Adrenal gland (tissue), 12 donors: ENCODE results near the gene C12orf57. TPM values are rescaled to one million over a fixed set of nuclear protein-coding genes. Genes with fewer than 3 reads are reported as not detected.
A peak's percentile ranks its signal among the peaks of the same experiment; 100 is the strongest.

Source experiments
- DNase-seq, 7 donors: peaks; one replicate each; pipeline ENCODE4 v3.0.0-alpha.2; 2019 to 2020
- H3K27ac ChIP-seq, 5 donors: fragments of 200-600 bp; sonication (generic) in 4 of 5; 1 replicate in 3 of 5; 2 replicates in 2 of 5; pipeline versions ENCODE4 v1.5.1 to v1.8.0; 2016 to 2020; ENCODE audit warnings: mild to moderate bottlenecking in 1 of 5
- H3K27me3 ChIP-seq: fragments of 200-600 bp; 2 replicates; pipeline ENCODE4 v1.8.0; 2021
- H3K36me3 ChIP-seq, 2 donors: fragments of 200-600 bp; replicated peaks in 1 of 2; 1 replicate in 1 of 2; 2 replicates in 1 of 2; pipeline versions ENCODE4 v1.5.1 to v1.8.0; 2018 to 2022
- H3K4me1 ChIP-seq, 2 donors: fragments of 200-600 bp; replicated peaks in 1 of 2; 1 replicate in 1 of 2; 2 replicates in 1 of 2; pipeline versions ENCODE4 v1.5.1 to v1.8.0; 2018 to 2021
- H3K4me3 ChIP-seq, 4 donors: fragments of 200-600 bp; sonication (generic) in 3 of 4; one replicate each; pipeline ENCODE4 v1.5.1; 2016 to 2018
- H3K9me3 ChIP-seq, 3 donors: fragments of 200-600 bp; sonication (generic) in 1 of 3; replicated peaks in 1 of 3; 1 replicate in 2 of 3; 2 replicates in 1 of 3; pipeline versions ENCODE4 v1.5.1 to v1.8.0; 2016 to 2021
- POLR2A ChIP-seq, 2 donors: fragments of 450-650 bp; IDR thresholded peaks; one replicate each; pipeline ENCODE4 v1.6.1; 2017; ENCODE audit warnings: antibody characterized with exemption in 2 of 2, mild to moderate bottlenecking in 2 of 2, moderate library complexity in 1 of 2
- WGBS, 4 donors: extraction: QIAGEN DNeasy Blood & Tissue Kit in 2 of 4; methylation state at CpG; one replicate each; pipeline versions ENCODE4 v1.1.5 to v1.1.7; 2013 to 2017; 5-methylcytosine and 5-hydroxymethylcytosine counted together
- intact Hi-C, 2 donors: fragments of 100-400 bp; cut with DNase I; formaldehyde crosslinking; loops; one replicate each; pipeline versions ENCODE4 v1.14.1 to v1.15.0; 2022 to 2023
- polyA plus RNA-seq, 3 donors: library from polyadenylated mRNA; stranded (reverse); fragments of 200-250 nt in 2 of 3; fragments of 350-450 nt in 1 of 3; fragmentation: Illumina TruSeq in 1 of 3; extraction: RNeasy Lipid Tissue Mini Kit (QIAGEN cat#74804) in 1 of 3; gene quantifications; one replicate each; pipeline ENCODE4 v1.2.3, GENCODE V29; 2013 to 2014
- total RNA-seq, 9 donors: library from RNA; depleted of rRNA in 4 of 9; stranded (reverse); fragments of >200 nt in 4 of 9; fragments of 120-200 nt in 1 of 9; fragmentation: NEBNext Ultra II Directional in 1 of 9; extraction: Animal tissue kit (Norgen Biotek cat#: 25700) in 1 of 9; gene quantifications; one replicate each; pipeline versions ENCODE4 v1.1.0 to v1.2.4, GENCODE V29; 2013 to 2023
- TF ChIP-seq, protein P1 (sequence below), 6 experiments: fragments of 450-650 bp in 4 of 6; fragments of 200-600 bp in 2 of 6; sonication (generic) in 1 of 6; IDR thresholded peaks; 1 replicate in 5 of 6; 2 replicates in 1 of 6; pipeline versions ENCODE4 v1.5.1 to v1.8.0; 2016 to 2021; ENCODE audit warnings: antibody characterized with exemption in 6 of 6, mild to moderate bottlenecking in 2 of 6, moderate library complexity in 1 of 6
- donor health status: healthy with polysubstance abuse.
- donor health status: Bipolar disorder and iron deficiency.
- donor health status: DM: yes; HTN: yes; CAD: no.
- donor health status: DM: no; HTN: no; CAD: no.
- donor health status: DM: no; HTN: no; CAD: no.
- donor health status: DM: yes; HTN: yes; CAD: no.

The C12orf57 gene
- total and polyA plus RNA-seq, 12 donors = 58.4 to 505 (median 277) TPM

DNA sequence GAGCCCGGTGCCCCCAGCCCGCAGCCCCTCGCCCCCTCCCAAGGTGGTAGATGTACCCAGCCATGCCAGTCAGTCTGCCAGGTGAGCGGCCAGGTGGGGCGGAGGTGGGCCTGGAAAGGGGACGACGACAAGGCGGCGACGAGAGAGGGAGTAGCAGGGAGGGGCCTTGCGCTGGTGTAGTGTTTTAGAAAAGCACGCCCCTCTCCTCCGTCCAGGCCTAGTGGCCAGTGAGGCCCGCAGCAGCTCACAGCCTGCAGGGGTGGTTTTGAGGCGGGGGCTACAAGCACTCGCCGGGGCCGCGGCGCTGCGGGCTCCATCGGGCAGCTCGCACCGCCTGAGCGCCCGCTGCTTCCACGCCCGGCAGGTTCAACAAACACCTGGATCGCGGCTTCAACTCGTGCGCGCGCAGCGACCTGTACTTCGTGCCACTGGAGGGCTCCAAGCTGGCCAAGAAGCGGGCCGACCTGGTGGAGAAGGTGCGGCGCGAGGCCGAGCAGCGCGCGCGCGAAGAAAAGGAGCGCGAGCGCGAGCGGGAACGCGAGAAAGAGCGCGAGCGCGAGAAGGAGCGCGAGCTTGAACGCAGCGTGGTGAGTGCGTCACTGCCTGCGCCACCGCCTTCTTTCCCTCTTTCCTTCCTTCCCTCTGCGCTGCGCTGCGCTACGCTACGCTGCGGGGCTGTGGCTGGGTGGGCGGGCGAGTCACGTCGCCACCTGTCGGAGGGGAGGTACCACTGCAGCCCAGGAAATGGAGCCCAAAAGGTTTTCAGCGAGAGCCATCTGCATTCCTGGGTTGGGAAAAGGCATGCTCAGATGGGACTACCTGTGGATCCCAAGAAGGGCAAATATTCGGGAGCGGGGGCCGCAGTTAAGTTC, 6.1 kb upstream of the C12orf57 start:
- H3K36me3 ChIP-seq = peaks cover 0 to 30% of the 10 kb centered on the region in 2 donors
- peak overlapping the region in 2 of 4 donors; percentile 31 to 65 for H3K4me3 ChIP-seq
- intact Hi-C loops = no loop called here
- H3K9me3 ChIP-seq = no peaks in the 10 kb centered on the region
- TF ChIP-seq, protein P1, sequence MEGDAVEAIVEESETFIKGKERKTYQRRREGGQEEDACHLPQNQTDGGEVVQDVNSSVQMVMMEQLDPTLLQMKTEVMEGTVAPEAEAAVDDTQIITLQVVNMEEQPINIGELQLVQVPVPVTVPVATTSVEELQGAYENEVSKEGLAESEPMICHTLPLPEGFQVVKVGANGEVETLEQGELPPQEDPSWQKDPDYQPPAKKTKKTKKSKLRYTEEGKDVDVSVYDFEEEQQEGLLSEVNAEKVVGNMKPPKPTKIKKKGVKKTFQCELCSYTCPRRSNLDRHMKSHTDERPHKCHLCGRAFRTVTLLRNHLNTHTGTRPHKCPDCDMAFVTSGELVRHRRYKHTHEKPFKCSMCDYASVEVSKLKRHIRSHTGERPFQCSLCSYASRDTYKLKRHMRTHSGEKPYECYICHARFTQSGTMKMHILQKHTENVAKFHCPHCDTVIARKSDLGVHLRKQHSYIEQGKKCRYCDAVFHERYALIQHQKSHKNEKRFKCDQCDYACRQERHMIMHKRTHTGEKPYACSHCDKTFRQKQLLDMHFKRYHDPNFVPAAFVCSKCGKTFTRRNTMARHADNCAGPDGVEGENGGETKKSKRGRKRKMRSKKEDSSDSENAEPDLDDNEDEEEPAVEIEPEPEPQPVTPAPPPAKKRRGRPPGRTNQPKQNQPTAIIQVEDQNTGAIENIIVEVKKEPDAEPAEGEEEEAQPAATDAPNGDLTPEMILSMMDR (IDR thresholded peaks at IDR 0.05) = peak; percentile 85 to 97 (median 95)
- peak in 1 of 2 donors; percentile 78 for TF ChIP-seq POLR2A (IDR thresholded peaks at IDR 0.05)
- peaks cover 15 to 60% of the 10 kb centered on the region in 2 donors for H3K4me1 ChIP-seq
- H3K27me3 ChIP-seq = no peaks in the 10 kb centered on the region
- peak; percentile 92 to 97 (median 95) for DNase-seq
- peak overlapping the region in 4 of 5 donors; percentile 82 to 96 (median 90) for H3K27ac ChIP-seq
- WGBS, 4 donors = 0 to 2% (median 1%) methylated on average over 25 to 80 of the region's 80 CpGs

DNA sequence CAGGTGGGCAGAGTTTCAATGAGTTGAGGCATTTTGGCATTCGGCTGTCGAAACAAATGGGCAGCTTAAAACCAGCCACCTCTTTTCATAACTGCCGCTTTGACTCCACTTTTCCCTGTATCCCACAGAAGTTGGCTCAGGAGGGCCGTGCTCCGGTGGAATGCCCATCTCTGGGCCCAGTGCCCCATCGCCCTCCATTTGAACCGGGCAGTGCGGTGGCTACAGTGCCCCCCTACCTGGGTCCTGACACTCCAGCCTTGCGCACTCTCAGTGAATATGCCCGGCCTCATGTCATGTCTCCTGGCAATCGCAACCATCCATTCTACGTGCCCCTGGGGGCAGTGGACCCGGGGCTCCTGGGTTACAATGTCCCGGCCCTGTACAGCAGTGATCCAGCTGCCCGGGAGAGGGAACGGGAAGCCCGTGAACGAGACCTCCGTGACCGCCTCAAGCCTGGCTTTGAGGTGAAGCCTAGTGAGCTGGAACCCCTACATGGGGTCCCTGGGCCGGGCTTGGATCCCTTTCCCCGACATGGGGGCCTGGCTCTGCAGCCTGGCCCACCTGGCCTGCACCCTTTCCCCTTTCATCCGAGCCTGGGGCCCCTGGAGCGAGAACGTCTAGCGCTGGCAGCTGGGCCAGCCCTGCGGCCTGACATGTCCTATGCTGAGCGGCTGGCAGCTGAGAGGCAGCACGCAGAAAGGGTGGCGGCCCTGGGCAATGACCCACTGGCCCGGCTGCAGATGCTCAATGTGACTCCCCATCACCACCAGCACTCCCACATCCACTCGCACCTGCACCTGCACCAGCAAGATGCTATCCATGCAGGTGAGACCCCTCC, 5.2 kb upstream of the C12orf57 start:
- Histone ChIP-seq H3K4me1 (peaks cover 15 to 60% of the 10 kb centered on the region in 2 donors), H3K9me3 (no peaks in the 10 kb centered on the region), H3K27me3 (no peaks in the 10 kb centered on the region), H3K4me3 (peak overlapping the region in 1 of 4 donors; percentile 65), H3K27ac (peak overlapping the region in 4 of 5 donors; percentile 44 to 96 (median 89)), H3K36me3 (peaks cover 0 to 27% of the 10 kb centered on the region in 2 donors)
- WGBS, 4 donors = 74 to 77% (median 75%) methylated on average over 19 to 32 of the region's 32 CpGs
- peak in 4 of 7 donors; percentile 31 to 65 (median 45) for DNase-seq
- intact Hi-C loops = no loop called here
- TF ChIP-seq POLR2A (IDR thresholded peaks at IDR 0.05) = no peak
- TF ChIP-seq, protein P1 (IDR thresholded peaks at IDR 0.05) = no peak

DNA sequence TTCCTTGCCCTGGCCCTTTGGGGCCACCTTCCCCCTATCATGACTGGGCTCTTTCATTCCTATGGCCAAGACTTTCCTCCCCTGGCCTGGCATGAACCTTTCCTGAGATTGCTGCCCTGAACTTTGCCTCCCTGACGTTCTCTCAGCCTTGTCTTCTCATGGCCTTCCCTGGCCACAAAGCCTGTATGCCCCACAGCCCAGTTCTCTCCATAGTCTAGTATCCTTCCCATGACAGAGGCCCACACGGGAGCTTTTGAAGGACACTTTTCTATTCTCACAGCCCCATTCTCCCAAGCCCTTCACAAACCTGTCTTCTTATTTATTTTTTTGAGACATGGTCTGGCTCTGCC, 4.7 kb upstream of the C12orf57 start:
- no peak for DNase-seq
- peaks cover 15 to 59% of the 10 kb centered on the region in 2 donors for H3K4me1 ChIP-seq
- intact Hi-C loops = no loop called here
- H3K9me3 ChIP-seq = no peaks in the 10 kb centered on the region
- peaks cover 0 to 21% of the 10 kb centered on the region in 2 donors for H3K36me3 ChIP-seq
- WGBS, 4 donors = 35 to 48% (median 45%) methylated on average over 2 of the region's 2 CpGs
- H3K27ac ChIP-seq = peak overlapping the region in 3 of 5 donors; percentile 82 to 96 (median 96)
- TF ChIP-seq, protein P1 (IDR thresholded peaks at IDR 0.05) = no peak
- TF ChIP-seq POLR2A (IDR thresholded peaks at IDR 0.05) = no peak
- H3K4me3 ChIP-seq = no peak overlapping the region
- H3K27me3 ChIP-seq = no peaks in the 10 kb centered on the region

DNA sequence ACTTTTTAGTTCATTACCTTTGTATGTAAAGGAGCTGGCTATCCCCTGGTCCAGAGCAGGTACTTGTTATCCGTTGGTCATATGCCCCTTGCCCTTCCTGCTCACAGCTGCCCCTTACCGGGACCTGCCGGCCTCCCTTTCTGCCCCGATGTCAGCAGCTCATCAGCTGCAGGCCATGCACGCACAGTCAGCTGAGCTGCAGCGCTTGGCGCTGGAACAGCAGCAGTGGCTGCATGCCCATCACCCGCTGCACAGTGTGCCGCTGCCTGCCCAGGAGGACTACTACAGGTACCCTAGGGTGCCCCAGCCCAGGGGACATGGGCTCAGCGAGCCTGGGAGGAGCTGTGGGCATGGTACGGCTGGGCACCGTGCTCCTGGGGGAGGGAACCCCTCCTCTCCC, 2.6 kb upstream of the C12orf57 start:
- intact Hi-C loops = no loop called here
- WGBS, 4 donors = 48 to 87% (median 53%) methylated on average over 7 to 12 of the region's 12 CpGs

More for the DNA sequence above, 2.6 kb upstream of the C12orf57 start:
- DNase-seq = peak; percentile 43 to 78 (median 67)
- Histone ChIP-seq H3K36me3 (no peaks in the 10 kb centered on the region), H3K27ac (peak overlapping the region in 4 of 5 donors; percentile 9 to 97 (median 78)), H3K9me3 (no peaks in the 10 kb centered on the region), H3K27me3 (no peaks in the 10 kb centered on the region), H3K4me1 (peaks cover 31 to 62% of the 10 kb centered on the region in 2 donors), H3K4me3 (no peak overlapping the region)
- TF ChIP-seq, protein P1 (IDR thresholded peaks at IDR 0.05) = no peak
- TF ChIP-seq POLR2A (IDR thresholded peaks at IDR 0.05) = no peak
